GM23338 (cell line): ENCODE measurements around the gene DNASE1L2. TPM values are rescaled to one million over a fixed set of nuclear protein-coding genes. Genes with fewer than 3 reads are reported as not detected.

Experiments
- CREB1 ChIP-seq: fragments of 250-450 bp; sonication (Bioruptor Pico); IDR thresholded peaks from 2 replicates; pipeline ENCODE4 v1.5.0; 2020; ENCODE audit warnings: low read depth, mild to moderate bottlenecking, moderate library complexity
- CTCF ChIP-seq, 2 experiments: fragments of 200-600 bp in 1 of 2; sonication (generic) in 1 of 2; conservative IDR thresholded peaks; 2 replicates each; pipeline versions ENCODE4 v1.5.1 to v1.6.1; 2016 to 2017; ENCODE audit warnings: antibody characterized with exemption in 2 of 2, low read depth in 2 of 2, mild to moderate bottlenecking in 2 of 2, moderate library complexity in 1 of 2
- EZH2 ChIP-seq: fragments of 200-600 bp; sonication (generic); IDR thresholded peaks from one replicate; pipeline ENCODE4 v1.8.0; 2017; ENCODE audit warnings: antibody characterized with exemption, mild to moderate bottlenecking, low read depth; ENCODE audit not compliant: unreplicated experiment
- EZH2phosphoT487 ChIP-seq: fragments of 200-600 bp; sonication (generic); IDR thresholded peaks from one replicate; pipeline ENCODE4 v1.8.1; 2018; ENCODE audit warnings: antibody characterized with exemption; ENCODE audit not compliant: unreplicated experiment
- JUNB ChIP-seq: IDR thresholded peaks from one replicate; pipeline ENCODE4 v1.6.1; 2016; ENCODE audit warnings: antibody characterized with exemption; ENCODE audit not compliant: unreplicated experiment
- NANOG ChIP-seq: IDR thresholded peaks from 2 replicates; pipeline ENCODE4 v1.6.1; 2016; ENCODE audit warnings: antibody characterized with exemption, borderline replicate concordance
- POLR2AphosphoS5 ChIP-seq: IDR thresholded peaks from 2 replicates; pipeline ENCODE4 v1.6.1; 2016; ENCODE audit warnings: antibody characterized with exemption, low read depth
- REST ChIP-seq: IDR thresholded peaks from one replicate; pipeline ENCODE4 v1.6.1; 2018; ENCODE audit warnings: antibody characterized with exemption; ENCODE audit not compliant: unreplicated experiment
- STAT1 ChIP-seq: IDR thresholded peaks from one replicate; pipeline ENCODE4 v1.6.1; 2016; ENCODE audit warnings: antibody characterized with exemption; ENCODE audit not compliant: unreplicated experiment
- ZNF331 ChIP-seq: fragments of 250-450 bp; sonication (Bioruptor Pico); IDR thresholded peaks from 2 replicates; pipeline ENCODE4 v1.5.0; 2020; ENCODE audit warnings: low read depth, mild to moderate bottlenecking, moderate library complexity
- ZNF462 ChIP-seq: fragments of 250-450 bp; sonication (Bioruptor Pico); IDR thresholded peaks from 2 replicates; pipeline ENCODE4 v1.5.0; 2020; ENCODE audit warnings: mild to moderate bottlenecking, moderate library complexity
- polyA plus RNA-seq: library from polyadenylated mRNA; unstranded; fragments of >200 nt; fragmentation: Nextera tagmentation; extraction: Ambion mirVana; gene quantifications from 2 replicates; pipeline ENCODE4 v1.2.1, GENCODE V29; 2016
- total RNA-seq: library from RNA; depleted of rRNA; stranded (reverse); fragments of >200 nt; shearing (Covaris generic); gene quantifications from 2 replicates; pipeline ENCODE4 v1.2.3, GENCODE V29; 2014

DNASE1L2 gene
- total and polyA plus RNA-seq, 2 experiments from 2014 or later: 0.23 TPM; not detected in 1

- no peak for TF ChIP-seq ZNF462 (CRISPR knock-in tag)
- TF ChIP-seq NANOG: no peak
- no peak for TF ChIP-seq JUNB
- no peak for TF ChIP-seq CREB1 (CRISPR knock-in tag)
- no peak for TF ChIP-seq POLR2AphosphoS5
- no peak for TF ChIP-seq ZNF331 (CRISPR knock-in tag)
- no peak for TF ChIP-seq EZH2phosphoT487
- TF ChIP-seq STAT1: no peak
- no peak for TF ChIP-seq CTCF (conservative IDR thresholded peaks at IDR 0.05; ENCODE audit: low read depth in 2 of 2)
- no peak for TF ChIP-seq REST
- TF ChIP-seq EZH2: no peak
These were observed 22.2 kb upstream of the DNASE1L2 start (continued) for GRCh38 chr16:2213817-2214718.
